Measurements from ENCODE around the gene MYH6. TPM values are rescaled to one million over a fixed set of nuclear protein-coding genes. Genes with fewer than 3 reads are reported as not detected.

MYH6 gene
- total RNA-seq, 6 donors from 2014 or later: not detected

DNA sequence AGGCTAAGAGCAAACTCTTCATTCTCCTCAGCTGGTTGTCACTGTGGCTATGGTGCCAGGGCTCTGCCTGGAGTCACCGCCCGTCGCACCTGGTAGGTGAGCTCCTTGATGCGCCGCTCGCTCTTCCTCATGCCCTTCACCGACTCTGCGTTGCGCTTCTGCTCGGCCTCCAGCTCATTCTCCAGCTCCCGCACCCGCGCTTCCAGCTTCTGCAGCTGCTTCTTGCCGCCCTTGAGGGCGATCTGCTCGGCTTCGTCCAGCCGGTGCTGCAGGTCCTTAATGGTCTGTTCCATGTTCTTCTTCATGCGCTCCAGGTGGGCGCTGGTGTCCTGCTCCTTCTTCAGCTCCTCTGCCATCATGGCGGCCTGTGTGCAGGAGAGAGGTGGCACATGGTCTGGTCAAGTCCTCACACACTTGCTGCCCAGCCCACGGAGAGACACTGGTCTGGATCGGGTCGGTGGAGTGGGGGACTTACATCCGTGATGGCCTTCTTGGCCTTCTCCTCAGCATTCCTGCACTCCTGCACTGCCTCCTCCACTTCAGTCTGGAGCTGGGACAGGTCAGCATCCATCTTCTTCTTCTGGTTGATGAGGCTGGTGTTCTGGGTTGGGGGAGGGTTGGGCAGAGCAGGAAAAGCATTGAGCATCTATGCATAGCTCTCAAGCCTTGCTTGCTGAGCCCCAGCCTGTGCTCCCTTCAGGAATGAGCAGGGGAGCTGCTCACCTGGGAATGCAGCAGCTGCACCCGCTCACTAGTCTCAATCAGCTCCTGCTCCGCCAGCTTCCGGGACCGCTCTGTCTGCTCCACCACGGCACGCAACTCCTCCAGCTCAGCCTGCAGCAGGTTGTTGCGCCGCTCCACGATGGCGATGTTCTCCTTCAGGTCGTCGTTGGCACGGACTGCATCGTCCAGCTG is 7.1 kb upstream of the MYH6 start:
- H3K4me1 ChIP-seq: no peaks in the 10 kb centered on the region
- H3K4me3 ChIP-seq: no peak overlapping the region
- no peak for DNase-seq
- no peak overlapping the region for H3K27ac ChIP-seq
- no peaks in the 10 kb centered on the region for H3K27me3 ChIP-seq
- no peaks in the 10 kb centered on the region for H3K9me3 ChIP-seq
- TF ChIP-seq POLR2A (IDR thresholded peaks at IDR 0.05) (no peak), POLR2AphosphoS5 (IDR thresholded peaks at IDR 0.05) (no peak), EP300 (IDR thresholded peaks at IDR 0.05) (no peak)
- TF ChIP-seq, protein P1, sequence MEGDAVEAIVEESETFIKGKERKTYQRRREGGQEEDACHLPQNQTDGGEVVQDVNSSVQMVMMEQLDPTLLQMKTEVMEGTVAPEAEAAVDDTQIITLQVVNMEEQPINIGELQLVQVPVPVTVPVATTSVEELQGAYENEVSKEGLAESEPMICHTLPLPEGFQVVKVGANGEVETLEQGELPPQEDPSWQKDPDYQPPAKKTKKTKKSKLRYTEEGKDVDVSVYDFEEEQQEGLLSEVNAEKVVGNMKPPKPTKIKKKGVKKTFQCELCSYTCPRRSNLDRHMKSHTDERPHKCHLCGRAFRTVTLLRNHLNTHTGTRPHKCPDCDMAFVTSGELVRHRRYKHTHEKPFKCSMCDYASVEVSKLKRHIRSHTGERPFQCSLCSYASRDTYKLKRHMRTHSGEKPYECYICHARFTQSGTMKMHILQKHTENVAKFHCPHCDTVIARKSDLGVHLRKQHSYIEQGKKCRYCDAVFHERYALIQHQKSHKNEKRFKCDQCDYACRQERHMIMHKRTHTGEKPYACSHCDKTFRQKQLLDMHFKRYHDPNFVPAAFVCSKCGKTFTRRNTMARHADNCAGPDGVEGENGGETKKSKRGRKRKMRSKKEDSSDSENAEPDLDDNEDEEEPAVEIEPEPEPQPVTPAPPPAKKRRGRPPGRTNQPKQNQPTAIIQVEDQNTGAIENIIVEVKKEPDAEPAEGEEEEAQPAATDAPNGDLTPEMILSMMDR (IDR thresholded peaks at IDR 0.05): no peak
- ATAC-seq (ENCODE audit: low FRiP score in 2 of 2): no peak
- no peaks in the 10 kb centered on the region for H3K36me3 ChIP-seq
- WGBS, 2 donors: 94 to 96% methylated on average over 36 of the region's 39 CpGs

DNA sequence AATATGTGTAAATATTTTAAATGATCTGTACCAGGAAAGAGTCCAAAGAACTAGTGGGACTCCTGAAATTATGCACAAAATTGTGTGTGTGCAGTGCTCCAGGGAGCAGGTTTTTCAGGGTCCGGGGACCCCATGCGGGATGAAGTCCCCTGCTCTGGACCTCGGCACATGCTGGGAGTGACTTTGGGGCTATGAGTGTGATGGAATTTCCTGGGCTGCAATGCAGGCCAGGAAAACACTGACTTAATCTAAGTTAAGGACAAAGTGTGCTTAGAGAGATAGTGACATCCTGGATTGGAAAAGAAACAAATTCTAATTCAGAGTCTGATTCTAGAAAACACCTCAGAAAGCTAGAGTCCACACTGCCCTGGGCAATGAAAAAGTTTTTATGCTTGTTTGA is 6.2 kb upstream of the MYH6 start:
- Histone ChIP-seq H3K27ac (no peak overlapping the region), H3K4me3 (no peak overlapping the region), H3K9me3 (no peaks in the 10 kb centered on the region), H3K27me3 (no peaks in the 10 kb centered on the region), H3K4me1 (no peaks in the 10 kb centered on the region), H3K36me3 (no peaks in the 10 kb centered on the region)
- TF ChIP-seq POLR2A (IDR thresholded peaks at IDR 0.05) (no peak), EP300 (IDR thresholded peaks at IDR 0.05) (no peak), POLR2AphosphoS5 (IDR thresholded peaks at IDR 0.05) (no peak)
- TF ChIP-seq, protein P1 (IDR thresholded peaks at IDR 0.05): no peak
- ATAC-seq (ENCODE audit: low FRiP score in 2 of 2) (no peak), DNase-seq (no peak)
- 58 to 62% methylated on average over 3 of the region's 3 CpGs for WGBS, 2 donors

DNA sequence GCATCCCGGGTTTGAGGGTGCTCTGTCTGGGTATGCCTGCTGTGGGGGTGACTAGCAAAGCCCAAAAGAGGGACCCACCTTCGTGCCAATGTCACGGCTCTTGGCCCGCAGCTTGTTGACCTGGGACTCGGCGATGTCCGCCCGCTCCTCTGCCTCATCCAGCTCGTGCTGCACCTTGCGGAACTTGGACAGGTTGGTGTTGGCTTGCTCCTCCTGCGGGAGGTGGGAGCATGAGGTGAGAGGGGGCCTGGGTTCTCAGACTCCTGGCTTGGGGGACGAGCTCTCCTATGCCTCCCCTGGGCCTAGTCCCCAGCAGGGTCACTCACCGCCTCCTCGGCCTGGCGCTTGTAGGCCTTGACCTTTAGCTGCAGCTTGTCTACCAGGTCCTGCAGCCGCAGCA is 5.6 kb upstream of the MYH6 start:
- H3K4me1 ChIP-seq: no peaks in the 10 kb centered on the region
- no peak for TF ChIP-seq POLR2A (IDR thresholded peaks at IDR 0.05)
- TF ChIP-seq, protein P1 (IDR thresholded peaks at IDR 0.05): no peak
- no peak for TF ChIP-seq EP300 (IDR thresholded peaks at IDR 0.05)
- no peak for TF ChIP-seq POLR2AphosphoS5 (IDR thresholded peaks at IDR 0.05)
- H3K27ac ChIP-seq: no peak overlapping the region
- 87 to 93% methylated on average over 9 to 16 of the region's 16 CpGs for WGBS, 2 donors
- H3K27me3 ChIP-seq: no peaks in the 10 kb centered on the region
- ATAC-seq (ENCODE audit: low FRiP score in 2 of 2): no peak
- H3K4me3 ChIP-seq: no peak overlapping the region
- no peaks in the 10 kb centered on the region for H3K36me3 ChIP-seq
- no peaks in the 10 kb centered on the region for H3K9me3 ChIP-seq
- DNase-seq: no peak

DNA sequence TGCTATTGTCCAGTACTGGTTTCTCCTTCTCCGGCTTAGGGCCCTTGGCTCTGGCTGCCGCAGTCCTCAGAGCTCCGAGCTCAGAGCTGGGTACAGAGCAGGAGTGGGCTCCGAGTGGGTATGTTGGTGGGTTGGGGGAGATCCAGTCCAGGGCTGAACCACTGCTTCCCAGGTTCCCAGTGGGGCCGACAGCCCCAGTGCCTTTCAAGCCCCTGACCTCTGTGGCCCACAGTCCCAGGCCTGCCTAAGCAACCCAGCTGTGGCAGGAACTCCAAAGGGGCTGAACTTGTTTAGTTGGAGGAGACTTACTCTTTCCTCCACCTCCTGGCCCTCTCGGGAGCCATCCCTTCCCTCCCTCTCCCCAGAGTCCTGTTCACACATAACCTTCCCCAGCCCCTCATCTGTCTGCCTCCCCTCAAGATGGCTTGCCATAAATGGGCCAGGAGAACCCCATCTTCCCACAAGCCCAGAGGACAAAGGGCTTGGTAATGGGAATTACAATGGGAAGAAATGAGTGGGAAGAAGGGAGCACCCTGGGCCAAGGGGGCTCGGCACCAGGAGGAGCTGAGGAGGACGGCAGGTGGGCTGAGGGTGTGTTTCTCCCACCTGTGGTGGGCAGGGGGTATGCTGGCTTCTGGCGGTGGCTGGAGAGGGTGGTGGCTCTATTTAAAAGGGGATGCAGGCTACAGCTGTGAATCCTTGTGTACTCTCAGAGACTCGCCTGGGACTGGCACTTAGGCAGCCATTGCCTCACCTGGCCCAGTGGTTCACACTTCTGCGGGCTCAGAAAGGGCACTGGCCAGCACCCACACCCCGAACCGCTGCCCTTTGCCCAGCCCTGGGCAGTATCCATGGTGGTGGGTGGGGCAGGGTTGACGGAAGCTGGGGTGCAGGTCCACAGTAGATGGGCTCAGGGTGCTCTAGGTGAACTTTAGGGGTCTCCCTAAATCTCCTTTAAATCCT is 3.8 kb upstream of the MYH6 start:
- H3K27ac ChIP-seq: no peak overlapping the region
- ATAC-seq (ENCODE audit: low FRiP score in 2 of 2) (no peak), DNase-seq (no peak)
- no peaks in the 10 kb centered on the region for H3K36me3 ChIP-seq
- H3K27me3 ChIP-seq: no peaks in the 10 kb centered on the region
- H3K4me1 ChIP-seq: no peaks in the 10 kb centered on the region
- no peak overlapping the region for H3K4me3 ChIP-seq
- no peaks in the 10 kb centered on the region for H3K9me3 ChIP-seq
- TF ChIP-seq, protein P1 (IDR thresholded peaks at IDR 0.05): no peak
- WGBS, 2 donors: 78 to 80% methylated on average over 8 to 14 of the region's 14 CpGs

Data from upper lobe of left lung (tissue), 6 donors.